Stimulated activated CD4-positive, alpha-beta T cell treated with anti-CD3 and anti-CD28 coated beads, TNF-alpha, amount 100 ng/mL, for 1 hour (primary cell): ENCODE measurements around the gene GDPD2.

ENCODE experiments used
- DNase-seq, 3 donors: peaks; one replicate each; pipeline ENCODE4 v3.0.0-alpha.2; 2020; ENCODE audit warnings: low read depth in 3 of 3, low spot score in 1 of 3

The GDPD2 gene

GRCh38 chrX:70437921-70438665, 15.0 kb downstream of the GDPD2 start:
- no peak for DNase-seq

DNA sequence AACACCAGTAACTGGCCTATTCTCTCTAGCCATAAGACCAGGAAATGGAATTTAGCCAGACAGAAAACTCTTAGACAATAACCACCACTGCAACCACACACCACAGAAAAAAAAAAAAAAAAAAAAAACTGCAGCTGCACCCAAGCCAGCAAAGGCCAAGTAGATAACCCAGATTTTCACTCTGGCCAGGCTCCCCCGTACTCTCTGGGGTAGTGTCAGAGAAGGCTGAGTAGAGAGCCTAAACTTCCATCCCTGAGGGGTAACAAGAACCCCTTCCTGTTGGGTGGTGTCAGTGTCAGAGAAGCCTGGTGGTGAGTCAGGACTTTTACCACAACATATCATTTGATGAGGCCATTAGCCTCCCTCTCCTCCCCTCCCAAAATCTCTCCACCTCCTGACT, 15.9 kb downstream of the GDPD2 start:
- DNase-seq: no peak

GRCh38 chrX:70442224-70442623, 19.1 kb downstream of the GDPD2 start:
- DNase-seq: no peak

DNA sequence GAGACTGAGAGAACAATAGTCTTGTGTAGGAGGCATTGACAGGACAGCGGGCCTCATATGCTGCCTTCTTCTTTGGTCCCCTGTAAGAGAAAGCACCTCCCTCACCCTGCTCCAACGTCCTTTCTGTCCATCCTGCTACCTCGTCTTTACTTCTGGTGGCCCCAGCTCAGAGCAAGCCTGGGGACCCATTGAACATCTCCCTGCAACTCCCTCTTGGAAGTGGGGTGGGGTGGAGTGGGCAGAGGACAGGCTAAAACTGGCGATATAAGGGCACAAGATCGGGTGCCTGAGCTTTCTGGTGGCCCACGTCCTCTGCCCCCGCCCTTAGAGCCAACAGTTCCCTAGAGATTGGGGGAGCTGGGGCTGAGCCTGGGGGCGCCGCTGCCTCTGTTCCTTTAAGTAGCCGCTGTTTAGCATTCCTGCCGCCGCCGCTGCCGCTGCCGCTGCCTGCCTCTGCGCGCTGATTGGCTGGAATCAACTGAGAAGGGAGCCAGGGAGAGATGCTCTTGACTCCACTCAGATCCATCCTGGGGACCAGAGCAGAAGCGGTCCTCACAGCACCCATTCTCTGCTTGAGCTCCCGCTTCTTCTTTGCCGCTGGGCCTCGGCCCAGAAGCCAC, 21.3 kb downstream of the GDPD2 start, which contains the start of gene DLG3:
Gene DLG3, plus strand, starts transcription at position 510 of the 620 bp plus-strand sequence. CDS start 367 bp downstream, outside the sequence.
- no peak for DNase-seq

- DNase-seq: no peak
These were observed 22.0 kb downstream of the GDPD2 start for GRCh38 chrX:70444946-70445656.

GRCh38 chrX:70445951-70446350, 22.8 kb downstream of the GDPD2 start:
- DNase-seq: no peak

- DNase-seq: no peak
These were observed 23.6 kb downstream of the GDPD2 start for GRCh38 chrX:70446380-70447350.

DNA sequence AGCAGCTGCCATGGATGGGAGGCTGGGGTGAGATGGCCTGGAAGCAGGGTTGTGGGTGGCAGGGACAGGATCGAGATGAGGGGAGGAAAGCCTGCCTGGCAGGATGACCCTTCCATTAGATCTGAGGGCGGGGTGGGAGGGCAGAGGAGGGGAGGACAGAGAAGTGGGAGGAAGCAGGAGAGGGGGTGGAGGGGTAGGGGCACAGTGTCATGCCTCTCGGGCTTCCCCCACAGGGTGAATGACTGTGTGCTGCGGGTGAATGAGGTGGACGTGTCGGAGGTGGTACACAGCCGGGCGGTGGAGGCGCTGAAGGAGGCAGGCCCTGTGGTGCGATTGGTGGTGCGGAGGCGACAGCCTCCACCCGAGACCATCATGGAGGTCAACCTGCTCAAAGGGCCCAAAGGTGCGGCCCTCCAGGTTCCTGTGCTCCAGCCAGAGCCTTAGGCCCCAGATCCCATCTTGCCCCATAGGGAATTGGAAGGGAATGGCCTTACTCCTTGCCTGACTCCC, 26.4 kb downstream of the GDPD2 start:
- DNase-seq: no peak

GRCh38 chrX:70452143-70452733, 29.1 kb downstream of the GDPD2 start:
- peak in 1 of 3 donors; percentile 42 for DNase-seq

DNA sequence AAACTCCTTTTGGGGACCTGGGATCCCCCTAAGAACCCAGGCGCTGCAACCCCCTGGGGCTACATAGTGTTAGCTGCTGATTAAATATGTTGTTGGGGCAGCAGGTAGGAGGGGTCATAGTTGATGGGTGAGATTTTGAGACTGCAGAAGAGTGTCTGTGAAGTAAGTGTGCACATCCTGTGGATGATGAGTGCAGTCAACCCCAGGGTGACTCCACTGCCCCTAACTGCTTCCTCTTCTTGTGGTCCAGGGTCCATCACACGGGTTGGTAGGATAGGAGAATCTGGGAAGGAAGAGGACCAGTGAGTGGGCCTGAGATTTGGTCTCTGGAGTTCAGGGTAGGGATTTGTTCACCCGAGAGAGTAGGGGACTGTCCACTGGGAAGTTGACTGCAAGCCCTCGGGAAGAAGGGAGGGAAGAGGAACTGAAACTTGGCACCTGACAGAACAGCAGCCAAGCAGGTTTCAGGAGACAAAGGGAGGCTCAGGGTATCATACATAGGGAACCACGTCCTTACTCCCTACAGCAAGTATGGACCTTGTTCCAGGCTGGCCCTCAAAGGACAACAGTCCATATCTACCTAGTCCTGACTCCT, 30.0 kb downstream of the GDPD2 start:
- no peak for DNase-seq

- peak in 1 of 3 donors; percentile 42 for DNase-seq
These were observed 31.6 kb downstream of the GDPD2 start for GRCh38 chrX:70454441-70455365.

GRCh38 chrX:70455366-70456202, 32.5 kb downstream of the GDPD2 start:
- DNase-seq: no peak

GRCh38 chrX:70456256-70456655, 33.1 kb downstream of the GDPD2 start:
- DNase-seq: no peak

DNA sequence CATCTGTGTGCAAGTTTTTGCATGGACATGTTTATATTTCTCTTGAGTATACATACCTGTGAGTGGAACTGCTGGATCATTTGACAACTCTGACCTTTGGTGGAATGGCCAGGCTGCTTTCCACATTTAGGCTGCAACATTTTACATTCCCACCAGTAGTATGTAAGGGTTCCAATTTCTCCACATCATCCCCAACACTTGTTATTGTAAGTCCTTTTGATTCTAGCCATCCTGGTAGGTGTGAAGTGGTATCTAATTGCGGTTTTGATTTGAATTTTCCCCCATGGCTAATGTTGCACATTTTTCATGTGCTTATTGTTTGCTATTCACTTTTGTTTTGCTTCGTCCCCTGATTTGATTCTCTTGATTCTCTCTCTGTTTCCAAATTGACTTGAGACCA, 37.9 kb downstream of the GDPD2 start:
- no peak for DNase-seq

DNA sequence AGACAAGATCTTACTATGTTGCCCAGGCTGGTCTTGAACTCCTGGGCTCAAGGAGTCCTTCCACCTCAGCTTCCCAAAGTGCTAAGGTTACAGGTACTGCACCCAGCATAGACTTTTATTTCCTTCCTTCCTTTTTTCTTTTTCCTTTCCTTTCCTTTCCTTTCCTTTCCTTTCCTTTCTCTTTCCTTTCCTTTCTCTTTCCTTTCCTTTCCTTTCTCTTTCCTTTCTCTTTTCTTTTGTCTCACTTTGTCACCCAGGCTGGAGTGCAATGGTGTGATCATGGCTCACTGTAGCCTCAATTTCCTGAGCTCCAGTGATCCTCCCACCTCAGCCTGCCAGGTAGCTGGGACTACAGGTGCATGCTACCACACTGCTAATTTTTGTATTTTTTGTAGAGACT, 40.9 kb downstream of the GDPD2 start:
- DNase-seq: no peak

DNA sequence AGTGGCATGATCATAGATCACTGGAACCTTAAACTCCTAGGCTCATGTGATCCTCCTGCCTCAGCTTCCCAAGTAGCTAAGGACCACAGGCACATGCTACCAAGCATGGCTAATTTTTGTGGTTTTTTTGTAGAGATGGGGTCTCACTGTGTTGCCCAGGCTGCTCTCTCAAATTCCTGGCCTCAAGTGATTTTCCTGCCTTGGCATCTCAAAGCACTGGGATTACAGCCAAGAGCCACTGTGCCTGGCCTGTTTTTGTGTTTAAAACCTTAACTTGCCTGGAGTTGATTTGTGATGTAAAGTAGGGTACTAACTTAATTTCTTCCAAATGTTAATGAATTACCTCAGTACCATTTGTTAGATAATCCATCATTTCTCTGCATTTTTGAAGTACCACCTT, 43.9 kb downstream of the GDPD2 start:
- DNase-seq: no peak

DNA sequence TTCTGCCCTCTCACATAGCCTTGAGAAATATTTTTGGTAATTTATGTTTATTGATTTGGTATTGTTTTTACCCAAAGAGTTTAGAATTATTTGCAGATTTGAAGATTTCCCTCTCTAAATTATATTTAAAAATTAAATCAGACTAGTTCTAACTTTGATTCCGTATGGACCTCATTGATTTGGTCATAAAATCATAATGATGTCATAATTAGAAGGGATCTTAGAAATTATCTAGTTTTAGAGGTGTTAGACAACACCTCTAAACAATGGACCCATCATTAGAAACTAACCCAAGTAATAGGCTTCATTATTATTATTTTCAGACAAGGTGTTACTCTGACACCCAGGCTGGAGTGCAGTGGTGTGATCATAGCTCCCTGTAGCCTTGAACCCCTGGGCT, 45.6 kb downstream of the GDPD2 start:
- no peak for DNase-seq

DNA sequence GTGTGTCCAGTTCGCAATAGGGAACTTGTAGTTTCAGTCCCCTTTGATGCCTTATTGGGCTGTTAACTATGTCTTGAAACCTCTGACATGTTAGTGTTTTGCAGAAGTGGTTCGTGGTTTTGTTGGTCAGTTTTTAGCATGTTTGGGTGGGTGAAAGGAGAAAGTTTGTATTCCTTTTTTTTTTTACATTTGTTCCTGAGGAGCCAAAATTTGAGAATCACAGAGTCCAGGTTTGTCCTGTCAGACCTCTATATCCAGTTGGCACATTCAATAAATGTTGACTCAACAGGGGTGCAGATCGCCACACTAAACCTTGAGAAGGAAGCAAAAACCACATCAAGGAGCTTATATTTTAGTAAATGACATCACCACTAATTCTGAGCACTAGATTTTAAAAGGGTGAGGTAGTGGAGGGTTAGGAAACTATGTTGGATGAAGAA, 47.8 kb downstream of the GDPD2 start:
- no peak for DNase-seq
